HepG2 (cell line): Measurements from ENCODE around the gene STEAP2. TPM values are rescaled to one million over a fixed set of nuclear protein-coding genes. Genes with fewer than 3 reads are reported as not detected.

Source experiments
- BRCA1 ChIP-seq: sonication (generic); formaldehyde crosslinking; IDR thresholded peaks from 2 replicates; pipeline ENCODE4 v1.4.0; 2020; ENCODE audit warnings: missing genetic modification reagents
- CBX5 ChIP-seq: sonication (generic); formaldehyde crosslinking; IDR thresholded peaks from 2 replicates; pipeline ENCODE4 v1.4.0; 2020; ENCODE audit warnings: missing genetic modification reagents, borderline replicate concordance
- DPF2 ChIP-seq: sonication (generic); formaldehyde crosslinking; IDR thresholded peaks from 2 replicates; pipeline ENCODE4 v1.4.0; 2020; ENCODE audit warnings: mild to moderate bottlenecking, low read depth, missing genetic modification reagents, borderline replicate concordance
- ERF ChIP-seq: IDR thresholded peaks from 2 replicates; pipeline ENCODE4 v1.6.1; 2018; ENCODE audit warnings: missing biosample characterization, missing genetic modification reagents
- KLF16 ChIP-seq, 2 experiments: sonication (generic) in 1 of 2; formaldehyde crosslinking in 1 of 2; IDR thresholded peaks; 2 replicates each; pipeline versions ENCODE4 v1.6.1 to v1.8.0; 2016 to 2023; ENCODE audit warnings: missing genetic modification reagents in 2 of 2, missing compliant biosample characterization in 1 of 2
- SIN3A ChIP-seq: IDR thresholded peaks from 2 replicates; pipeline ENCODE4 v1.6.1; 2011; ENCODE audit warnings: low read depth, mild to moderate bottlenecking, control low read depth, low read length, borderline replicate concordance
- SIN3B ChIP-seq: fragments of 150-350 bp; IDR thresholded peaks from 2 replicates; pipeline ENCODE4 v1.6.1; 2014; ENCODE audit warnings: low read length
- SNRNP70 ChIP-seq: fragments of 200-400 bp; formaldehyde crosslinking; IDR thresholded peaks from 2 replicates; pipeline ENCODE4 v1.6.1; 2017; ENCODE audit warnings: mild to moderate bottlenecking, low read depth, low read length, moderate library complexity
- TSC22D2 ChIP-seq: sonication (generic); formaldehyde crosslinking; IDR thresholded peaks from 2 replicates; pipeline ENCODE4 v1.5.1; 2020; ENCODE audit warnings: missing genetic modification reagents, mild to moderate bottlenecking, borderline replicate concordance
- ZFYVE20 ChIP-seq: sonication (generic); formaldehyde crosslinking; IDR thresholded peaks from 2 replicates; pipeline ENCODE4 v1.8.0; 2023; ENCODE audit warnings: low read depth, mild to moderate bottlenecking, moderate library complexity, missing genetic modification reagents, borderline replicate concordance
- ZNF20 ChIP-seq: sonication (generic); formaldehyde crosslinking; IDR thresholded peaks from 2 replicates; pipeline ENCODE4 v1.4.0; 2020; ENCODE audit warnings: mild to moderate bottlenecking, moderate library complexity, missing genetic modification reagents
- ZNF460 ChIP-seq: sonication (generic); formaldehyde crosslinking; IDR thresholded peaks from 2 replicates; pipeline ENCODE4 v1.5.1; 2020; ENCODE audit warnings: missing genetic modification reagents, mild to moderate bottlenecking, borderline replicate concordance
- ZNF652 ChIP-seq: IDR thresholded peaks from 2 replicates; pipeline ENCODE4 v1.6.1; 2016; ENCODE audit warnings: low read depth, borderline replicate concordance
- polyA plus RNA-seq, 8 experiments: library from polyadenylated mRNA; depleted of rRNA in 3 of 8; stranded (reverse) in 7 of 8; unstranded in 1 of 8; fragments of >200 nt; fragmentation: Illumina TruSeq in 4 of 8; extraction: Trizol in 4 of 8; gene quantifications; 2 replicates each; pipeline versions ENCODE4 v1.2.1 to v1.2.3, GENCODE V29; 2011 to 2016; ENCODE audit warnings: low read depth in 4 of 8, missing spikeins in 1 of 8, mixed read lengths in 1 of 8; ENCODE audit not compliant: insufficient read depth in 1 of 8
- total RNA-seq, 5 experiments: library from RNA; depleted of rRNA; stranded (reverse); fragments of >200 nt; fragmentation: Illumina TruSeq; extraction: Trizol; gene quantifications; 2 replicates each; pipeline ENCODE4 v1.2.3, GENCODE V29; 2016; ENCODE audit warnings: low read depth in 1 of 5
- TF ChIP-seq, protein P1 (sequence below): IDR thresholded peaks from 2 replicates; pipeline ENCODE4 v1.6.1; 2016; ENCODE audit warnings: low read depth, borderline replicate concordance
- TF ChIP-seq, protein P2 (sequence below): sonication (generic); formaldehyde crosslinking; IDR thresholded peaks from 2 replicates; pipeline ENCODE4 v1.9.0; 2021; ENCODE audit warnings: missing genetic modification reagents, mild to moderate bottlenecking, borderline replicate concordance
- TF ChIP-seq, protein P3 (sequence below): IDR thresholded peaks from 2 replicates; pipeline ENCODE4 v1.6.1; 2012; ENCODE audit warnings: inconsistent platforms
- TF ChIP-seq, protein P4 (sequence below): sonication (generic); formaldehyde crosslinking; IDR thresholded peaks from 2 replicates; pipeline ENCODE4 v1.5.0; 2020; ENCODE audit warnings: missing genetic modification reagents
- TF ChIP-seq, protein P5 (sequence below): sonication (generic); formaldehyde crosslinking; IDR thresholded peaks from 2 replicates; pipeline ENCODE4 v1.9.0; 2021; ENCODE audit warnings: missing genetic modification reagents, borderline replicate concordance
- TF ChIP-seq, protein P6 (sequence below): sonication (generic); formaldehyde crosslinking; IDR thresholded peaks from 2 replicates; pipeline ENCODE4; 2020; ENCODE audit warnings: missing genetic modification reagents, mild to moderate bottlenecking, borderline replicate concordance

Gene STEAP2
- total and polyA plus RNA-seq, 2 of the 13 experiments (the other 11 are each of a cell fraction or from before 2014, with no cell fraction given) = 4.3 to 4.4 TPM

DNA sequence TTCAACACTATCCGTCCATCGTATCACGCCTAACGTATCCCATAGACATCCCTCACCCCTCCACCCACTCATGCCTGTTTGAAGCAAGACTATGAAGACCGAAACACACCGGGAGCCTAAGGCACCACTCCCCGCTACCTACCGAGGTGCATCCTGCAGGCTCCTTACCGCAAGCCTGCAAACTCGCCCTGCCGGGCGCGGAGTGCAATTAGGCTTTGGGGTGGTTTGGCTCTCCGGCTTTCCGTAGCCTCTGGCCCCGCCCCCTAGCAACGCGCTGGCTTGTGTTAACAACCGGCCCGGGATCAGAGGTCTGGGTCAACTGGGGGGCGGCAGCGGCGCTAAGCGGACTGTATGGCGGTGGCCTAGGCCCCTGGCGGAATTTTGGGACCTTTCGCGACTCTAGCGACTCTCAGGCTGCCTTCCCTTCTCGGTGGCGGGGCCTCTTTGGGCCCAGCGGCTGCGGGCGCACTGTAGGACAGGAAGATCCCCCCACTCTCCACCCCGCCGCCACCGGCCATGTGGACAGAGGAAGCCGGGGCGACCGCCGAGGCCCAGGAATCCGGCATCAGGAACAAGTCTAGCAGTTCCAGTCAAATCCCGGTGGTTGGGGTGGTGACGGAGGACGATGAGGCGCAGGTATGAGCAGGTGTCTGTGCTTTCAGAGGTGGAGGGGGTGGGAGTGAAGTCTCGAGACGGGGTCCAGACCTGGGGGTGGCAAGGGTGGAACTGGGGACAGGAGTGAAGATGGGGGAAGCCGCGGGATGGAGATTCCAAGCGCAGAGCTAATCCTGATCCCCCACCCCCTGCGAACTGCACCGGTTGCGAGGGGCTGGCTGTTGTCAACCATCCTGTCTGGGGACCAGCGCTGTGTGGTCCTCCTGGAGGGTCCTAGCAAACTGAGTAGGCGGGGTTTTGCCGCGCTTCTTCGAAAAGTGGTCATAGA lies 33.6 kb downstream of the STEAP2 start, which contains the start of gene CFAP69 (continued):
- TF ChIP-seq SNRNP70 = no peak
- TF ChIP-seq, protein P1, sequence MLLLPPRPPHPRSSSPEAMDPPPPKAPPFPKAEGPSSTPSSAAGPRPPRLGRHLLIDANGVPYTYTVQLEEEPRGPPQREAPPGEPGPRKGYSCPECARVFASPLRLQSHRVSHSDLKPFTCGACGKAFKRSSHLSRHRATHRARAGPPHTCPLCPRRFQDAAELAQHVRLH (CRISPR knock-in tag) = no peak
- no peak for TF ChIP-seq TSC22D2 (CRISPR knock-in tag)
- no peak for TF ChIP-seq DPF2 (CRISPR knock-in tag)
- TF ChIP-seq KLF16 (CRISPR knock-in tag; IDR thresholded peaks at IDR 0.05) = peak in 1 of 2 experiments; percentile 86; a peak in 3 of 4 replicates
- TF ChIP-seq, protein P2, sequence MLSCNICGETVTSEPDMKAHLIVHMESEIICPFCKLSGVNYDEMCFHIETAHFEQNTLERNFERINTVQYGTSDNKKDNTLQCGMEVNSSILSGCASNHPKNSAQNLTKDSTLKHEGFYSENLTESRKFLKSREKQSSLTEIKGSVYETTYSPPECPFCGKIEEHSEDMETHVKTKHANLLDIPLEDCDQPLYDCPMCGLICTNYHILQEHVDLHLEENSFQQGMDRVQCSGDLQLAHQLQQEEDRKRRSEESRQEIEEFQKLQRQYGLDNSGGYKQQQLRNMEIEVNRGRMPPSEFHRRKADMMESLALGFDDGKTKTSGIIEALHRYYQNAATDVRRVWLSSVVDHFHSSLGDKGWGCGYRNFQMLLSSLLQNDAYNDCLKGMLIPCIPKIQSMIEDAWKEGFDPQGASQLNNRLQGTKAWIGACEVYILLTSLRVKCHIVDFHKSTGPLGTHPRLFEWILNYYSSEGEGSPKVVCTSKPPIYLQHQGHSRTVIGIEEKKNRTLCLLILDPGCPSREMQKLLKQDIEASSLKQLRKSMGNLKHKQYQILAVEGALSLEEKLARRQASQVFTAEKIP = 0 out of 2 replicates have a peak, but pooled peaks have one; percentile 52
- TF ChIP-seq, protein P3, sequence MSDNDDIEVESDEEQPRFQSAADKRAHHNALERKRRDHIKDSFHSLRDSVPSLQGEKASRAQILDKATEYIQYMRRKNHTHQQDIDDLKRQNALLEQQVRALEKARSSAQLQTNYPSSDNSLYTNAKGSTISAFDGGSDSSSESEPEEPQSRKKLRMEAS = peak; percentile 76
- peak; percentile 79; the same call in 1 of the 2 replicates for TF ChIP-seq CBX5 (CRISPR knock-in tag)
- no peak for TF ChIP-seq ZNF460 (CRISPR knock-in tag)
- no peak; the same call in 1 of the 2 replicates for TF ChIP-seq SIN3B
- no peak for TF ChIP-seq ZNF652
- no peak for TF ChIP-seq ZFYVE20 (CRISPR knock-in tag)
- TF ChIP-seq, protein P4, sequence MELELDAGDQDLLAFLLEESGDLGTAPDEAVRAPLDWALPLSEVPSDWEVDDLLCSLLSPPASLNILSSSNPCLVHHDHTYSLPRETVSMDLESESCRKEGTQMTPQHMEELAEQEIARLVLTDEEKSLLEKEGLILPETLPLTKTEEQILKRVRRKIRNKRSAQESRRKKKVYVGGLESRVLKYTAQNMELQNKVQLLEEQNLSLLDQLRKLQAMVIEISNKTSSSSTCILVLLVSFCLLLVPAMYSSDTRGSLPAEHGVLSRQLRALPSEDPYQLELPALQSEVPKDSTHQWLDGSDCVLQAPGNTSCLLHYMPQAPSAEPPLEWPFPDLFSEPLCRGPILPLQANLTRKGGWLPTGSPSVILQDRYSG (CRISPR knock-in tag) = no peak
- TF ChIP-seq, protein P5, sequence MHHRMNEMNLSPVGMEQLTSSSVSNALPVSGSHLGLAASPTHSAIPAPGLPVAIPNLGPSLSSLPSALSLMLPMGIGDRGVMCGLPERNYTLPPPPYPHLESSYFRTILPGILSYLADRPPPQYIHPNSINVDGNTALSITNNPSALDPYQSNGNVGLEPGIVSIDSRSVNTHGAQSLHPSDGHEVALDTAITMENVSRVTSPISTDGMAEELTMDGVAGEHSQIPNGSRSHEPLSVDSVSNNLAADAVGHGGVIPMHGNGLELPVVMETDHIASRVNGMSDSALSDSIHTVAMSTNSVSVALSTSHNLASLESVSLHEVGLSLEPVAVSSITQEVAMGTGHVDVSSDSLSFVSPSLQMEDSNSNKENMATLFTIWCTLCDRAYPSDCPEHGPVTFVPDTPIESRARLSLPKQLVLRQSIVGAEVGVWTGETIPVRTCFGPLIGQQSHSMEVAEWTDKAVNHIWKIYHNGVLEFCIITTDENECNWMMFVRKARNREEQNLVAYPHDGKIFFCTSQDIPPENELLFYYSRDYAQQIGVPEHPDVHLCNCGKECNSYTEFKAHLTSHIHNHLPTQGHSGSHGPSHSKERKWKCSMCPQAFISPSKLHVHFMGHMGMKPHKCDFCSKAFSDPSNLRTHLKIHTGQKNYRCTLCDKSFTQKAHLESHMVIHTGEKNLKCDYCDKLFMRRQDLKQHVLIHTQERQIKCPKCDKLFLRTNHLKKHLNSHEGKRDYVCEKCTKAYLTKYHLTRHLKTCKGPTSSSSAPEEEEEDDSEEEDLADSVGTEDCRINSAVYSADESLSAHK (CRISPR knock-in tag) = no peak
- TF ChIP-seq, protein P6, sequence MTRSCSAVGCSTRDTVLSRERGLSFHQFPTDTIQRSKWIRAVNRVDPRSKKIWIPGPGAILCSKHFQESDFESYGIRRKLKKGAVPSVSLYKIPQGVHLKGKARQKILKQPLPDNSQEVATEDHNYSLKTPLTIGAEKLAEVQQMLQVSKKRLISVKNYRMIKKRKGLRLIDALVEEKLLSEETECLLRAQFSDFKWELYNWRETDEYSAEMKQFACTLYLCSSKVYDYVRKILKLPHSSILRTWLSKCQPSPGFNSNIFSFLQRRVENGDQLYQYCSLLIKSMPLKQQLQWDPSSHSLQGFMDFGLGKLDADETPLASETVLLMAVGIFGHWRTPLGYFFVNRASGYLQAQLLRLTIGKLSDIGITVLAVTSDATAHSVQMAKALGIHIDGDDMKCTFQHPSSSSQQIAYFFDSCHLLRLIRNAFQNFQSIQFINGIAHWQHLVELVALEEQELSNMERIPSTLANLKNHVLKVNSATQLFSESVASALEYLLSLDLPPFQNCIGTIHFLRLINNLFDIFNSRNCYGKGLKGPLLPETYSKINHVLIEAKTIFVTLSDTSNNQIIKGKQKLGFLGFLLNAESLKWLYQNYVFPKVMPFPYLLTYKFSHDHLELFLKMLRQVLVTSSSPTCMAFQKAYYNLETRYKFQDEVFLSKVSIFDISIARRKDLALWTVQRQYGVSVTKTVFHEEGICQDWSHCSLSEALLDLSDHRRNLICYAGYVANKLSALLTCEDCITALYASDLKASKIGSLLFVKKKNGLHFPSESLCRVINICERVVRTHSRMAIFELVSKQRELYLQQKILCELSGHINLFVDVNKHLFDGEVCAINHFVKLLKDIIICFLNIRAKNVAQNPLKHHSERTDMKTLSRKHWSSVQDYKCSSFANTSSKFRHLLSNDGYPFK = peak; percentile 58; the same call in 1 of the 2 replicates
- no peak for TF ChIP-seq ZNF20 (CRISPR knock-in tag)
- peak; percentile 99 for TF ChIP-seq SIN3A
- no peak for TF ChIP-seq BRCA1 (CRISPR knock-in tag)
- 0 out of 2 replicates have a peak, but pooled peaks have one; percentile 27 for TF ChIP-seq ERF
